Ishikawa (cell line): ENCODE data around the gene RBM44.

ENCODE experiments used
- CEBPB ChIP-seq: IDR thresholded peaks from 2 replicates; pipeline ENCODE4 v1.6.1; 2012
- CREB1 ChIP-seq: IDR thresholded peaks from 2 replicates; pipeline ENCODE4 v1.6.1; 2012; ENCODE audit warnings: low read depth
- EGR1 ChIP-seq: IDR thresholded peaks from 2 replicates; pipeline ENCODE4 v1.6.1; 2012
- EP300 ChIP-seq: IDR thresholded peaks from 2 replicates; pipeline ENCODE4 v1.6.1; 2012; ENCODE audit warnings: borderline replicate concordance
- RAD21 ChIP-seq: IDR thresholded peaks from 2 replicates; pipeline ENCODE4 v1.6.1; 2012; ENCODE audit warnings: low read depth
- TAF1 ChIP-seq: IDR thresholded peaks from 2 replicates; pipeline ENCODE4 v1.6.1; 2012; ENCODE audit warnings: low read depth, mild to moderate bottlenecking
- TCF12 ChIP-seq: IDR thresholded peaks from 2 replicates; pipeline ENCODE4 v1.6.1; 2012; ENCODE audit warnings: low read depth
- TEAD4 ChIP-seq: IDR thresholded peaks from 2 replicates; pipeline ENCODE4 v1.6.1; 2012
- YY1 ChIP-seq: IDR thresholded peaks from 2 replicates; pipeline ENCODE4 v1.6.1; 2012; ENCODE audit warnings: low read depth
- ZBTB7A ChIP-seq: IDR thresholded peaks from 2 replicates; pipeline ENCODE4 v1.6.1; 2012; ENCODE audit warnings: low read depth
- TF ChIP-seq, protein P1 (sequence below): IDR thresholded peaks from 2 replicates; pipeline ENCODE4 v1.6.1; 2012
- TF ChIP-seq, protein P2 (sequence below): IDR thresholded peaks from 2 replicates; pipeline ENCODE4 v1.6.1; 2012; ENCODE audit warnings: low read depth, mild to moderate bottlenecking

DNA sequence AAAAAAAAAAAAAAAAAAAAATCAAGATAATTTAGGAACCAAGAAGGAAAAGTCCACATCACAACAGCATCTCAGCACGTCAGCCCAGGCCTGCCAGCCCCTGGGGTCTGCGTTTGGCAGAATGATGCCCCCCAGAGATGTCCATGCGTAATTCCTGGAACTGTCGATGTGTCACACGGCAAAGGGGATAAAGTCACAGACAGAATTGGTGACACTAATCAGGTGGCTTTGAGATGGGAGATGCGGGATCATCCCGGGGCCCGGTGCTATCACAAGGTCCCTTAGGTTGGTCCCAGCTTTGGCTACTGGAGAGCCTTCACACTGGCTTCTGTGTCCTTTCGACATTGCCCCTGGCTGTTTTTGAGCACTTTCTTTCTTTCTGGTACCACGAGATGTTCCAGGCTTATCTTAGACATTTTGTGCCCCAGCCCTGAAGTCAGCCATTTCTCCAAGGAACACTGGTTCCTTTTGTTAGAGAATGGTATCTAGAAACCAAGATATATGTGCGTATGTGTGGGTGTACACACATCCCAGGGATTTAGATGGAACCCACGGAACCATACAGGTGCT is 81.5 kb downstream of the RBM44 start:
- no peak for TF ChIP-seq RAD21
- TF ChIP-seq CREB1 = no peak
- no peak for TF ChIP-seq EP300
- no peak for TF ChIP-seq ZBTB7A
- TF ChIP-seq, protein P1, sequence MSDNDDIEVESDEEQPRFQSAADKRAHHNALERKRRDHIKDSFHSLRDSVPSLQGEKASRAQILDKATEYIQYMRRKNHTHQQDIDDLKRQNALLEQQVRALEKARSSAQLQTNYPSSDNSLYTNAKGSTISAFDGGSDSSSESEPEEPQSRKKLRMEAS = no peak
- TF ChIP-seq, protein P2, sequence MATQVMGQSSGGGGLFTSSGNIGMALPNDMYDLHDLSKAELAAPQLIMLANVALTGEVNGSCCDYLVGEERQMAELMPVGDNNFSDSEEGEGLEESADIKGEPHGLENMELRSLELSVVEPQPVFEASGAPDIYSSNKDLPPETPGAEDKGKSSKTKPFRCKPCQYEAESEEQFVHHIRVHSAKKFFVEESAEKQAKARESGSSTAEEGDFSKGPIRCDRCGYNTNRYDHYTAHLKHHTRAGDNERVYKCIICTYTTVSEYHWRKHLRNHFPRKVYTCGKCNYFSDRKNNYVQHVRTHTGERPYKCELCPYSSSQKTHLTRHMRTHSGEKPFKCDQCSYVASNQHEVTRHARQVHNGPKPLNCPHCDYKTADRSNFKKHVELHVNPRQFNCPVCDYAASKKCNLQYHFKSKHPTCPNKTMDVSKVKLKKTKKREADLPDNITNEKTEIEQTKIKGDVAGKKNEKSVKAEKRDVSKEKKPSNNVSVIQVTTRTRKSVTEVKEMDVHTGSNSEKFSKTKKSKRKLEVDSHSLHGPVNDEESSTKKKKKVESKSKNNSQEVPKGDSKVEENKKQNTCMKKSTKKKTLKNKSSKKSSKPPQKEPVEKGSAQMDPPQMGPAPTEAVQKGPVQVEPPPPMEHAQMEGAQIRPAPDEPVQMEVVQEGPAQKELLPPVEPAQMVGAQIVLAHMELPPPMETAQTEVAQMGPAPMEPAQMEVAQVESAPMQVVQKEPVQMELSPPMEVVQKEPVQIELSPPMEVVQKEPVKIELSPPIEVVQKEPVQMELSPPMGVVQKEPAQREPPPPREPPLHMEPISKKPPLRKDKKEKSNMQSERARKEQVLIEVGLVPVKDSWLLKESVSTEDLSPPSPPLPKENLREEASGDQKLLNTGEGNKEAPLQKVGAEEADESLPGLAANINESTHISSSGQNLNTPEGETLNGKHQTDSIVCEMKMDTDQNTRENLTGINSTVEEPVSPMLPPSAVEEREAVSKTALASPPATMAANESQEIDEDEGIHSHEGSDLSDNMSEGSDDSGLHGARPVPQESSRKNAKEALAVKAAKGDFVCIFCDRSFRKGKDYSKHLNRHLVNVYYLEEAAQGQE = no peak
- no peak for TF ChIP-seq CEBPB
- no peak for TF ChIP-seq EGR1
- TF ChIP-seq YY1 = no peak
- TF ChIP-seq TCF12 = no peak
- TF ChIP-seq TAF1 = no peak
- no peak for TF ChIP-seq TEAD4
